HG03060 (cell line): ENCODE results near the gene ARID2.

Experiments
- ATAC-seq: cut with Tn5 transposase; IDR thresholded peaks from one replicate; pipeline ENCODE4 v1.9.1; 2021; ENCODE audit warnings: low read depth, moderate number of reproducible peaks; ENCODE audit not compliant: unreplicated experiment

The ARID2 gene

GRCh38 chr12:45850302-45850701 lies 120.8 kb downstream of the ARID2 start:
- ATAC-seq = no peak

GRCh38 chr12:45852508-45852907 lies 123.0 kb downstream of the ARID2 start:
- ATAC-seq = no peak

GRCh38 chr12:45853550-45853949 lies 124.0 kb downstream of the ARID2 start:
- ATAC-seq = no peak

- ATAC-seq = no peak
Measured at GRCh38 chr12:45863332-45863731, 133.8 kb downstream of the ARID2 start.

- no peak for ATAC-seq
Measured at GRCh38 chr12:45866299-45866698, 136.8 kb downstream of the ARID2 start.

- ATAC-seq = no peak
Measured at GRCh38 chr12:45872446-45872845, 142.9 kb downstream of the ARID2 start.

GRCh38 chr12:45877069-45877468 lies 147.6 kb downstream of the ARID2 start:
- no peak for ATAC-seq

- ATAC-seq = no peak
Measured at GRCh38 chr12:45878630-45879255, 149.2 kb downstream of the ARID2 start.

- no peak for ATAC-seq
Measured at GRCh38 chr12:45879363-45879895, 149.9 kb downstream of the ARID2 start.

GRCh38 chr12:45880533-45880932 lies 151.0 kb downstream of the ARID2 start:
- no peak for ATAC-seq

GRCh38 chr12:45883187-45883586 lies 153.7 kb downstream of the ARID2 start:
- ATAC-seq = no peak

- ATAC-seq = no peak
Measured at GRCh38 chr12:45886685-45887084, 157.2 kb downstream of the ARID2 start.

GRCh38 chr12:45887544-45887943 lies 158.0 kb downstream of the ARID2 start:
- no peak for ATAC-seq

GRCh38 chr12:45890276-45890675 lies 160.8 kb downstream of the ARID2 start:
- ATAC-seq = no peak

- no peak for ATAC-seq
Measured at GRCh38 chr12:45893240-45893639, 163.7 kb downstream of the ARID2 start.

GRCh38 chr12:45895961-45896360 lies 166.5 kb downstream of the ARID2 start:
- no peak for ATAC-seq

- no peak for ATAC-seq
Measured at GRCh38 chr12:45898094-45898493, 168.6 kb downstream of the ARID2 start.

GRCh38 chr12:45907955-45908354 lies 178.4 kb downstream of the ARID2 start:
- no peak for ATAC-seq

GRCh38 chr12:45909041-45909713 lies 179.7 kb downstream of the ARID2 start:
- ATAC-seq = no peak

GRCh38 chr12:45912774-45913173 lies 183.3 kb downstream of the ARID2 start:
- ATAC-seq = no peak

GRCh38 chr12:45913631-45914030 lies 184.1 kb downstream of the ARID2 start:
- no peak for ATAC-seq

GRCh38 chr12:45914090-45914489 lies 184.6 kb downstream of the ARID2 start:
- ATAC-seq = no peak
